C4-2B (cell line): ENCODE measurements around the gene PLCH2.

Source experiments
- ZFX ChIP-seq: fragments of 450-650 bp; IDR thresholded peaks from 2 replicates; pipeline ENCODE4 v1.6.1; 2017
- TF ChIP-seq, protein P1 (sequence below): fragments of 450-650 bp; conservative IDR thresholded peaks from 2 replicates; pipeline ENCODE4 v1.5.1; 2017; ENCODE audit warnings: mild to moderate bottlenecking

DNA sequence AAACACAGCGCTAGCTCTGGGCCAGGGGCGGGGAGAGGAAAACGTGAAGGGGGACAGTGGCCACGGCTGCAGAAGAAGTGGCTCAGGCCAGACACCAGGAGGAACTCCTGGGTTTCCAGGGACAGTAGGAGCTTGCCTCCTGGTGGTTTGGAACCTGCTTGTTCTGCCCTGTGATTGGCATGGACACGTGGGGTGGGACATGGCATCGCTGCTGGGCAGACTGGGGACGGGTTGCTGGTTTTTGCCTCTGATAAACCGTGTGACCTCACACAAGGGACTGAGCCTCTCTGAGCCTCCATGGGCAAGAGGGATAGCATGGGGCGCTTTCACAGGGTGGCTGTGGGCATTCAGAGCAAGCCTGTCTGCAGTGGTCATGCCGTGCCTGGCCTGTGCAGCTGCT, 7.5 kb upstream of the PLCH2 start:
- TF ChIP-seq, protein P1, sequence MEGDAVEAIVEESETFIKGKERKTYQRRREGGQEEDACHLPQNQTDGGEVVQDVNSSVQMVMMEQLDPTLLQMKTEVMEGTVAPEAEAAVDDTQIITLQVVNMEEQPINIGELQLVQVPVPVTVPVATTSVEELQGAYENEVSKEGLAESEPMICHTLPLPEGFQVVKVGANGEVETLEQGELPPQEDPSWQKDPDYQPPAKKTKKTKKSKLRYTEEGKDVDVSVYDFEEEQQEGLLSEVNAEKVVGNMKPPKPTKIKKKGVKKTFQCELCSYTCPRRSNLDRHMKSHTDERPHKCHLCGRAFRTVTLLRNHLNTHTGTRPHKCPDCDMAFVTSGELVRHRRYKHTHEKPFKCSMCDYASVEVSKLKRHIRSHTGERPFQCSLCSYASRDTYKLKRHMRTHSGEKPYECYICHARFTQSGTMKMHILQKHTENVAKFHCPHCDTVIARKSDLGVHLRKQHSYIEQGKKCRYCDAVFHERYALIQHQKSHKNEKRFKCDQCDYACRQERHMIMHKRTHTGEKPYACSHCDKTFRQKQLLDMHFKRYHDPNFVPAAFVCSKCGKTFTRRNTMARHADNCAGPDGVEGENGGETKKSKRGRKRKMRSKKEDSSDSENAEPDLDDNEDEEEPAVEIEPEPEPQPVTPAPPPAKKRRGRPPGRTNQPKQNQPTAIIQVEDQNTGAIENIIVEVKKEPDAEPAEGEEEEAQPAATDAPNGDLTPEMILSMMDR = no peak
- TF ChIP-seq ZFX = no peak
